Skeletal muscle cell (primary cell): Measurements from ENCODE around the gene LRRC8C.

Experiments
- DNase-seq: peaks from one replicate; pipeline ENCODE4 v3.0.0-alpha.2; 2010; ENCODE audit warnings: low read depth
- H3K4me3 ChIP-seq: 2 replicates; pipeline ENCODE4 v1.5.1; 2011; ENCODE audit warnings: low read depth, mild to moderate bottlenecking, control low read depth, low read length, moderate library complexity

LRRC8C gene

DNA sequence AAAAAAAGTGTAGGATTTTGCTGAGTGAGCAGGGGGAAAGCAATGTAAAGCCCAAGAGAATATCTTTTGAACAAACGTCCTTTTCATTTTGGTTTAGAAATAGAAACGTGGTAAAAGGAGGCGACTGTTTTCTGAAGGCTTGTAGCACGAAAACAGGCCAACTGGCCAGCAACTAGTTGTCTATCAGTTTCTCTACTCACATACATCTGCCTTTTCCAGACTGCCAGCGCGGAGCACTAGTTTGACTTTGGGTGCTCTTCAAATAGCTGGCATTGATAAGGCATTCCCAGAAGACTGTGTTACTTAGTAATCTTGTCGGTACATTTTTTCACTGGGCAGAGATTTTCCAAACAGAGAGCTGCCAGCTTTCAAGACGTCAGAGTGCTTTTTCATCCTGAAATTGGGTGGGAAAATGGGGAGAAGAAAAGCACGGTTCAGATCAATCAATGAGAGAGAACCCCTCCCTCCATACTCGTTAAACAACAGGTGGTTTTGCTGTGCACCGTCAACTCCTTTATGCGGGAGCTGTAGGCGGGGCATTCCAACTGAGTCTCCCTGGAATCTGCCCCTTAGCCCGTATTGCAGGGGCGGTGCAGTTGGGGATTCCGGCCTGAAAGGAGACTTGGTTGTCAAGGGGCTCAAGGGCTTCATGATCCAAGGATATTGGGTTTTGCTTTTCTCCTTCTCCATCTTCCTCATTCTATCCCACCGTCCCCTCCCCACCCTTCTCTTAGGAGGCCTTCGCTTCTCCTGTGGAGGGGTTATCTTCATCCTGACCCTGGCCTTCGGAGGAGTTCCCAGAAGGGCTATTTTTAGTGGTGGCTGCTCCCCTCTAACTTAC, 884 bp upstream of the LRRC8C start:
- H3K4me3 ChIP-seq = peak overlapping the region; percentile 83
- DNase-seq = no peak

DNA sequence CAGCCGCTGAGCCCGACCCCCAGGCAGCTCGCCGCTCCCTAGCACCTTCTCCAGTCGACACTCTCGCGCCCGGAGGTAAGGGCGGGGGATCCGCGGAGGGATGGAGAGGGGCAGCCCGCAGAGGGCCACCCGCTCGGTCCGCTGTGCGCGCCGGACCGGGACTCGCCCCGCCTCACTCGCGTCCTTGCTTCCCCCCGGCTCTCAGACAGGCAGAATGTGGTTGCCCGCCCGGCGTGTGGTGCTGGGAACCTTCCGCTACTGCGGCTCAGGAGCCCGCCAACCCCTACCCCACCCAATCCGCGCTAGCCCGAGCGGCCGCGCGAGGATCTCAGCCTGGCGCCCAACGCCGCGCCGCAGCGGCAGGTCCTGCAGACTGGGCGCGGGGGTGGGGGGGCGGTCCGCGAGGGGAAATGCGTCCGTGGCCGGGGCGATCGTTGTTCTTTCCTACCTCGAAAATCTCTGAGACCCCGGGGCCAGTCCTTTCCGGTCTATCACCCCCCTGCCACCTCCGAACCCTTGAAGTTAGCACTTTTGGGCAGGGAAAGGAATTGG, 404 bp downstream of the LRRC8C start:
- DNase-seq = no peak
- H3K4me3 ChIP-seq = peak overlapping the region; percentile 83

GRCh38 chr1:89633800-89634625, 1.1 kb downstream of the LRRC8C start:
- H3K4me3 ChIP-seq = peak overlapping the region; percentile 83
- no peak for DNase-seq

- DNase-seq = peak; percentile 45
These were observed 3.2 kb downstream of the LRRC8C start for GRCh38 chr1:89635825-89636815.

GRCh38 chr1:89637496-89637895, 4.6 kb downstream of the LRRC8C start:
- H3K4me3 ChIP-seq = no peak overlapping the region
- DNase-seq = no peak

More at GRCh38 chr1:89635825-89636815, 3.2 kb downstream of the LRRC8C start:
- H3K4me3 ChIP-seq = no peak overlapping the region

GRCh38 chr1:89640440-89640839, 7.5 kb downstream of the LRRC8C start:
- no peak overlapping the region for H3K4me3 ChIP-seq
- no peak for DNase-seq

- no peak overlapping the region for H3K4me3 ChIP-seq
- DNase-seq = no peak
These were observed 8.9 kb downstream of the LRRC8C start for GRCh38 chr1:89641781-89642180.

DNA sequence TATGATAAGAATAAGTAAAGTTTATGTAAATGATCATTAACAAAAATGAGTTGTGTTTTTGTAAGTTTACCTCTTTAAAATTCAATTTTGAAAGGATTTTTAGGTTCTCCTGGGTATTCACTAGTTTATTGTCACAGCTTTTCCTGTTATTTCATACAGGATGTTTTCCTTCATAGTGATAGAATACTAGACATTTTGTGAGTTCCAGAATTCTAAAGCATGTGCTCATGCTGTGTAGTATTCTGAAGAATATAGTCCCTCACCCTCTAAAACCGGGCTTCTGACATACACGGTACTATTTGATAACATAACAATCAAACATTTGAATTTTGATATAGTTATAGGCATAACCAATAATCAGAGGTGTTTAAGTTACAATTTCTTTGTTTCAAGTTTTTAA, 10.7 kb downstream of the LRRC8C start:
- no peak for DNase-seq
- H3K4me3 ChIP-seq = no peak overlapping the region

GRCh38 chr1:89644119-89644814, 11.3 kb downstream of the LRRC8C start:
- DNase-seq = no peak
- no peak overlapping the region for H3K4me3 ChIP-seq

GRCh38 chr1:89646259-89646658, 13.3 kb downstream of the LRRC8C start:
- H3K4me3 ChIP-seq = no peak overlapping the region

DNA sequence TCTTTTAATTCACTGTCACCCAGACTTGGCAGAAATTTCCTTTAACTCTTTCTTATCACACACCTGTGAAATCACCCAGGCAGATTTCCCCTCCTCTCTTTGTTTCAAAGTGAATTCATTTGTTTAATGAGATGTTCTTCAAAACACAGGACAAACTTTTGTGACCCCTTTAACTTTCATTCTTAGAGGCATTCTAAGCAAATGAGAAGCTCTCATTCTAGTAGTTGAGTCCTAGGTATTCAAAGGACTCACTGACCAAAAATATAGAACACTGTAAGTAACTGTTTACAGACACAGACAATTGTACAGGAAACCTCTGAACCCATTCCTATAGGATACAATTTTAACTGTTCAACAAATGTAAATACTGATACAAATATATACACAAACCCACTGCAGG, 16.9 kb downstream of the LRRC8C start:
- no peak overlapping the region for H3K4me3 ChIP-seq
- DNase-seq = no peak

More at GRCh38 chr1:89646259-89646658, 13.3 kb downstream of the LRRC8C start:
- no peak for DNase-seq

DNA sequence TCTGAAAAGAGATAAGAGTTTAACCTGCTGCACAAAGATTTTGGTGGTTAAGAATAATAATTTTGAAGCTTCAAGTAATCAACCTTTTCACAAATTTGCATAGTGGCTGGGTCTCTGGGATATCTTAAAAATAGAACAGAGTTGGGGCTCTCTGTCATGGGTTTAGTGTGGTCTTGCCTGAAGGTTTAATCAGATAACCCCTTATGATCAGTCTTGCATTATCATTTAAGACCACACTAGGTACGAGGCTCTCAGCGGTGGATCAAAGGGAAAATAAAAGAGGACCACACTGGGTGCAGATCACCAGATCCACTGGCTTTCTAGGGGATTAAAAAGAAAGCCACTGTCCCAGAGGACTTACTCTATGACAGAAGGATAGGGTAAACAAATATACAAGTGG, 19.5 kb downstream of the LRRC8C start:
- DNase-seq = no peak
- no peak overlapping the region for H3K4me3 ChIP-seq

- no peak overlapping the region for H3K4me3 ChIP-seq
- no peak for DNase-seq
These were observed 25.0 kb downstream of the LRRC8C start for GRCh38 chr1:89657886-89658285.

- no peak overlapping the region for H3K4me3 ChIP-seq
- no peak for DNase-seq
These were observed 26.6 kb downstream of the LRRC8C start for GRCh38 chr1:89659322-89660081.

DNA sequence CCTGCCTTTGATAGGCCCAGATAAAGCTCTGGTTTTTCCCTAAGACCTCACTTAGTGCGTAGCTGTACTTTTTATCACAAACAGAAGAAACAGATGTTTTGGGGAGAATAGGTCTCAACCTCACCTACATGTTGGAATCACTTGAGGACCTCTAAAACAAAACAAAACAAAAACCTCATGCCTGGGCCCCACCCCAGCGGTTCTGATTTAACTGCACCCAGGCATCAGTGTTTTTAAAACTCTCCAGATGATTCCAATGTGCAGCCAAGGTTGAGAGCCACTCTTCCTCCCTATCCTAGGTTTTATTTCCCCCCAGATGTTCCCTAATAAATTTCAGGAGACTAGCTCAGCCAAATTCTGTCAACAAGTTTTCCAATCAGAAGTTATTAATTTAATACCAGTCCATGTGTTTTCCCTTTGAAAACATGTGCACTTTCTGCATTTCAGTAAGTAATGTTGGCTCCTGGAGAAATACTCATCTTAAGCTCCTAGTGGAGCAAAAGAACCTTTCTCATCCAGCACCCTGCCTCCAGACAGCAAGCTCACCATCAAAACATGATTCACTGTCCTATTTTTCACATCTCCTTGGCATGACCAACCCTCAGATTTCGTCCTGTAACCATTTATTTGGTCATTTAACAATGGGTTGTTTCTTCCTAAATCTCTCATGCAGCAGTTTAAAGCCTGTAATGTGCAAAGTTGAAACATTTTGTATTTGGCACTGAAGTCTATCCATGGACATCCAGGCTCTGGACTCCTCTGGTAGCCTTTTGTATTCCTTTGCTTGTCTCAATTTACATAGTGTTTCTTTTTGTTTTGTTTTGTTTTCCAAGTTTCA, 27.5 kb downstream of the LRRC8C start:
- H3K4me3 ChIP-seq = no peak overlapping the region
- no peak for DNase-seq

GRCh38 chr1:89665941-89666340, 33.0 kb downstream of the LRRC8C start:
- no peak for DNase-seq

GRCh38 chr1:89666640-89667039, 33.7 kb downstream of the LRRC8C start:
- H3K4me3 ChIP-seq = no peak overlapping the region
- no peak for DNase-seq

More at GRCh38 chr1:89665941-89666340, 33.0 kb downstream of the LRRC8C start:
- H3K4me3 ChIP-seq = no peak overlapping the region
